HG02759 (cell line): ENCODE results near the gene GIT2.
"Not testable (repeated sequence)": the region's sequence is repeated elsewhere in the genome, so short reads cannot be mapped to it uniquely, and the experiment has no call there.

ENCODE experiments used
- ATAC-seq: cut with Tn5 transposase; IDR thresholded peaks from one replicate; pipeline ENCODE4 v1.9.1; 2021; ENCODE audit warnings: mild to moderate bottlenecking, moderate library complexity; ENCODE audit not compliant: unreplicated experiment

Gene GIT2

DNA sequence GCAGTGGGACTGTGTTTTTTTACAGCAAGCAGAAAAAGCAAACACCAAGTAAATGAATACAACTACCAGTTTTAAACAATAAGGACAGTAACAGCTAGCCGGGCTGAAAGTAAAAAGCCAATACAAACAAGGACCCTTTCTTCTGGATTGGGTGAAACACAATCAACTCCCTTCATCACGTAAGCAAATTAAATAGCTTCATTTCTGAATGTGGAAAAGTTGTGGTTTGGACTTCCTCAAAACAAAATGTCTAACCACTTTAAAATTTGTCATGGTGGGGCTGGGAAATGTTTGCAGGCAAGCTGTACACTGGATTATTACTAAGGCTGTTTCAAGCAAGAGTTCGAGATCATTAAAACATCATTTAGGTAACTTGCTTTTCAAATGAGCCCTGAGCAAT is 48.6 kb downstream of the GIT2 start:
- ATAC-seq: no peak

GRCh38 chr12:109946913-109947312 is 49.3 kb downstream of the GIT2 start:
- no peak for ATAC-seq

- ATAC-seq: no peak
Measured at GRCh38 chr12:109946505-109946904, 49.7 kb downstream of the GIT2 start.

GRCh38 chr12:109944561-109945359 is 51.4 kb downstream of the GIT2 start:
- no peak for ATAC-seq

DNA sequence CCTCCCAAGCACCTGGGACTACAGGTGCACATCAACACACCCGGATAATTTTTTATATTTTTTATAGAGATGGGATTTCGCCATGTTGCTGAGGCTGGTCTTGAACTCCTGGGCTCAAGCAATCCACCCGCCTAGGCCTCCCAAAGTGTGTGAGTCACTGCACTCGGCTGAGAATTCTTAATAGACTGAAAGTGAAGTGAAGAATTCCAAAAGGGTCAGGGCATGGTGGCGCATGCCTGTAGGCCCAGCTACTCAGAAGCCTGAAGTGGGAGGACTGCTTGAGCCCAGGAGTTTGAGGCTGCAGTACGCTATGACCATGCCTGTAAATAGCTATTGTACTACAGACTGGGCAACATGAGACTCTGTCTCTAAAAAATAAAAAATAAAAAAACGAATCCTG is 52.4 kb downstream of the GIT2 start:
- no peak for ATAC-seq

GRCh38 chr12:109940339-109940923 is 55.7 kb downstream of the GIT2 start:
- no peak for ATAC-seq

DNA sequence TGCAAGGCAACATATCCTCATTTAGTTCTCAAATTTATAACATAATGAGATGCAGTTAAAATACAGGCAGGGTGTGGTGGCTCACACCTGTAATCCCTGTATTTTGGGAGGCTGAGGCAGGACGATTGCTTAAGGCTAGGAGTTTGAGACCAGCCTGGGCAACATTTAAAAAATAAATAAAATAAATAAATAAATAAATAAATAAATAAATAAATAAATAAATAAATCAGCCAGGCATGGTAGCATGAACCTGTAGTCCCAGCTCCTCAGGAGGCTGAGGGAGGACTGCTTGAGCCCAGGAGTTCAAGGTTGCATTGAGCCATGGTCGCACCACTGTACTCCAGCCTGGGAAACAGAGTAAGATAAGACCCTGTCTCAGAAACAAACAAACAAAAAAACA is 56.7 kb downstream of the GIT2 start:
- ATAC-seq: no peak

- no peak for ATAC-seq
Measured at GRCh38 chr12:109938947-109939346, 57.2 kb downstream of the GIT2 start.

GRCh38 chr12:109937371-109937770 is 58.8 kb downstream of the GIT2 start:
- no peak for ATAC-seq

DNA sequence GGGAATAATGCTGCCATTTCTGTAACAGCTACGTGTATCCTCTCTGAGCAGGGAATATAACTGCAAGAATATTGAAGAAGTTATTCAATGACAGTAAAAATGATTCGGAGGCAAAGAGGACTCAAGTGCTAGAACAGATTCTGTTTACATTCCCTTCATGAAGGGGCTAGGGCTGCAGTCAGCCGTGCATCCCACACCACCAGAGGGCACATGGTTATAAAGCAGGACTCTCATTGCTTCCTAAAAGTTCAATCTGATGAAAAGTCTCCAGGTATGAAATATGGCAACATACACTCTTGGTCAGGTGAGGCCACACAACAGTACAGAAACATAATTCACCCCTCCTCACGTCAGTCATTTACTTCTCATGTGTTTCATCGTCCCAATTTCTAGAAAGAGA is 62.1 kb downstream of the GIT2 start:
- ATAC-seq: no peak

DNA sequence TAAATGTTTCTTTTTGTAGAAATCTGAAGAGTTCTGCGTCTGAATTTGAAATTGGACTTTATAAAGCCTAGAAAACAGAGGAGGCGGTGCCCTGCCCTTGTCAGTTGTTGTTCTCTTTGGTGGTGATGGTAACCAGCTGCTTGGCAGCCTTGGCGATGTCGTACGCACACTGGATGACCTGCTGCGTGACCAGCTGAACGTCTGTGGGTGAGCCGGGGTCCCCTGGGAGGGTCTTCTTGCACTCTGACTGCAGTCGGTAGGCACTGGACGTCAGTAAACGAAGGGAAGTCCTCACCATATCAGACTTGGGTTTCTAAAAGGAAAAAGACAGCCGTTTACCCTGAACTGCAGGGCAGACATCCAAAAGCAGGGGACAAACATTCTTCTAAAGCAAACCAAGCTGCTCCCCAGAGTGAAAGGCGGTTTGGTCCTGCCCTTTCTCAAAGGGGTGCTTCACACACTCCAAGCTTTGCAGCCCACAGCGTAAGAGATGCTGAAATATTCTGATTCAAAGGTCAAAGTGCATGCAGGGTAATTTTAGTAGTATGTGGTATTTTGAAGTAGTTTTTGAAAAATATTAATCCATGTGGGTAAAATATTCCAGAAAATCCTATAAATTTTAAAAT is 63.2 kb downstream of the GIT2 start:
- ATAC-seq: no peak

DNA sequence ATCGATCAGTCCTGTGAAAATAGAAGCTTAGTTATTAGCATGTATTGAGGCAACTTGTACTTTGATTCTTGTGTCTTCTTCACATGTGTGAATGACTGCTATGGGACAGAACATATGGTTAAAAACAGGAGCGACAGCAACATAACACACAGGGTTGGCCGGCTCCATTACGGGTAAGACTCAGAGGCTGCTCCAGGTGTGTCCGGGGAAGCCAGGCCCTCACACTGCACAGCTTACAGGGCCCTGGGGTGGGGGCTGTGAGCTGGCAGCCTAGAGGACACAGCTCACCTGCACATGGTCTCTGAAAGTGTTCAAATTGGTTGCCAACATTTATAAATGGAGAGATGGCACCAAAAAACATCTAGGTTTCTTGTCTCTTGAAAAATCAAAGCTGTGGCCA is 65.0 kb downstream of the GIT2 start:
- no peak for ATAC-seq

GRCh38 chr12:109930028-109930800 is 66.0 kb downstream of the GIT2 start:
- ATAC-seq: no peak

DNA sequence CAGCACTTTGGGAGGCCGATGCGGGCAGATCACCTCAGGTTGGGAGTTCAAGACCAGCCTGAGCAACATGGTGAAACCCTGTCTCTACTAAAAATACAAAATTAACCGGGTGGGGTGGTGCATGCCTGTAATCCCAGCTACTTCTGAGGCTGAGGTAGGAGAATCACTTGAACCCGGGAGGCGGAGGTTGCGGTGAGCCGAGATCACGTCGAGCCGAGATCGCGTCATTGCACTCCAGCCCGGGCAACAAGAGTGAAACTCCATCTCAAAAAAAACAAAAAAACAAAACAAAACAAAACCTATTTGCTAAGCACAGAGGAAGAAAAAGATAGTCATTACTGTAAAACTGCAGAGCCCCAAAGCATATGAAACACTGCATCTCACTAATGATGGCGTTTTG is 66.8 kb downstream of the GIT2 start:
- not testable (repeated sequence) for ATAC-seq

DNA sequence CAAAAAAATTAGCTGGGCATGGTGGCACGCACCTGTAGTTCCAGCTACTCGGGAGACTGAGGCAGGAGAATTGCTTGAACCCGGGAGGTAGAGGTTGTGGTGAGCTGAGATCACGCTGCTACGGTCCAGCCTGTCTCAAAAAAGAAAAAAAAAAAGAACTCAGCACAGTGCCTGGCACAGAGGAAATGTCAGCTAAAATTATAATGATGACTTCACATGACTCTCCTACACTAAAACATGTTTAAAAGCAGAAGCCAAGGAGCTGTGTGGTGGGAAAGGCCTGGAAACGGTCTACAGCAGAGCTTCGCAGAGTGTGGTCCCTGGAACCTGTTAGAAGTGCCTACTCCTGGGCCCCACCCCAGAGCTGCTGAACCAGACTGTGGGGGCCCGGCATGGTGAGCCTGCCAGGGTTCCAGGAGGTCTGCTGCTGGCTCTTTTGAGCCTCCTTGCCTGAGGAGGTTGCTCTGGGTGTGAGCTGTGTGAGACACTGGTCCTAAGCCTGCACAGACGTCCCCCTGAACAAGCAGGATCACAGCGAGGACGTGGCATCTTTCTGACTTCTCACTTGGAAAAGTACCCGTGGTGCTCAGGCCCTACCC is 68.0 kb downstream of the GIT2 start:
- ATAC-seq: no peak

DNA sequence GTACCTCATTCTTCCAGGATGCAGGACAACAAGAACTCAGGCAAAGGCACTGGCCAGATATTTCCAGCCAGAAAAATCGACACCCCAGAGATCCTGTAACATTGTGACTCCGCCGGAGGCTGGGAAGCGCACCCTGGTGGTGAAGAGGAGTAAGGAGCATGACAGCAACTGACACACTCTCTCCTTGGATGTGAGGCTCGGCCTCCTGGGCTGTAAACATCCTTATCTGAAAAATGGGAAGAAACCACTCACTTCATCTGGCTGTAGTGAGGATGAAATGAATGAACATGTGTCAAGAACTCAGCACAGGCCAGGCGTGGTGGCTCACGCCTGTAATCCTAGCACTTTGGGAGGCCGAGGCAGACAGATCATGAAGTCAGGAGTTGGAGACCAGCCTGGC is 68.5 kb downstream of the GIT2 start:
- no peak for ATAC-seq

- ATAC-seq: no peak
Measured at GRCh38 chr12:109926488-109927210, 69.5 kb downstream of the GIT2 start.

GRCh38 chr12:109926016-109926415 is 70.2 kb downstream of the GIT2 start:
- no peak for ATAC-seq

GRCh38 chr12:109925185-109925840 is 70.9 kb downstream of the GIT2 start:
- no peak for ATAC-seq
